Placental epithelial cell (primary cell): ENCODE data around the gene IL17C. TPM values are rescaled to one million over a fixed set of nuclear protein-coding genes. Genes with fewer than 3 reads are reported as not detected.

Source experiments
- total RNA-seq: library from RNA; depleted of rRNA; stranded (reverse); fragments of >200 nt; gene quantifications from 2 replicates; pipeline ENCODE4 v1.2.3, GENCODE V29; 2012

The IL17C gene
- 0.39 TPM in 1 of 2 replicates, not detected in the other for total RNA-seq

GRCh38 chr16:88638323-88639230 lies at the start of gene IL17C:
IL17C (plus strand) TSS chr16:88638572; CDS start chr16:88638642, 70 bp downstream.

GRCh38 chr16:88650749-88651275 lies 12.4 kb downstream of the IL17C start, which contains the start of gene CYBA:
CYBA (minus strand) TSS chr16:88651053; CDS start chr16:88651013, 40 bp downstream.

GRCh38 chr16:88662843-88663606 lies 24.7 kb downstream of the IL17C start, which contains the start of gene MVD:
MVD (minus strand) TSS chr16:88663091; CDS start chr16:88663080, 11 bp downstream.

GRCh38 chr16:88686439-88687253 lies 48.3 kb downstream of the IL17C start, which contains the start of gene SNAI3:
SNAI3 (minus strand) TSS chr16:88686507; CDS start chr16:88686406, 101 bp downstream.

Other genes starting within 250 kb of the IL17C start
- 5.5 and 8.4 TPM in 2 replicates for gene ZFPM1, start 185.3 kb upstream of the IL17C start, total RNA-seq
- gene ZC3H18, start 68.2 kb upstream of the IL17C start, total RNA-seq, result 7.5 and 16.5 TPM in 2 replicates
- gene CYBA, start 12.5 kb downstream of the IL17C start, total RNA-seq, result 132 and 272 TPM in 2 replicates
- gene MVD, start 24.5 kb downstream of the IL17C start, total RNA-seq, result 21.6 and 69.7 TPM in 2 replicates
- not detected in 2 replicates for gene SNAI3, start 47.9 kb downstream of the IL17C start, total RNA-seq
- gene RNF166, start 67.8 kb downstream of the IL17C start, total RNA-seq, result 5.1 and 11.1 TPM in 2 replicates
- 10.2 and 13.0 TPM in 2 replicates for gene CTU2, start 67.9 kb downstream of the IL17C start, total RNA-seq
- gene PIEZO1, start 146.6 kb downstream of the IL17C start, total RNA-seq, result 229 and 537 TPM in 2 replicates
- 11.6 and 11.8 TPM in 2 replicates for gene CDT1, start 165.2 kb downstream of the IL17C start, total RNA-seq
- gene APRT, start 173.4 kb downstream of the IL17C start, total RNA-seq, result 36.1 and 60.5 TPM in 2 replicates
- 28.5 and 55.0 TPM in 2 replicates for gene GALNS, start 218.4 kb downstream of the IL17C start, total RNA-seq
- 26.7 and 27.5 TPM in 2 replicates for gene TRAPPC2L, start 218.6 kb downstream of the IL17C start, total RNA-seq
- not detected in 2 replicates for gene PABPN1L, start 228.1 kb downstream of the IL17C start, total RNA-seq